A549 (cell line): ENCODE results near the gene TM9SF4. TPM values are rescaled to one million over a fixed set of nuclear protein-coding genes. Genes with fewer than 3 reads are reported as not detected.

Experiments used
- ATAC-seq, 2 experiments: fragments of 200-7000 bp in 1 of 2; fragments of >200 bp in 1 of 2; cut with Nextera tagmentation in 1 of 2; cut with Tn5 transposase in 1 of 2; 3 replicates each; pipeline versions ENCODE4 v1.8.0 to v1.9.1; 2018 to 2020; ENCODE audit warnings: mild to moderate bottlenecking in 1 of 2, moderate library complexity in 1 of 2
- CTCF ChIA-PET: fragments of 300-600 bp; sonication (Branson Sonifier 250); formaldehyde crosslinking; extraction: SDS; loops from one replicate; lab custom pipeline; 2021; ENCODE audit warnings: antibody characterized with exemption, inconsistent platforms; lab: Yijun Ruan, JAX
- POLR2A ChIA-PET: fragments of 350-600 bp; formaldehyde crosslinking; extraction: SDS; loops from one replicate; lab custom pipeline; 2021; ENCODE audit warnings: antibody characterized with exemption, inconsistent platforms; lab: Yijun Ruan, JAX
- DNase-seq, 2 experiments: peaks; one replicate each; pipeline versions ENCODE4 v3.0.0 to v3.0.0-alpha.2; 2011 to 2016; ENCODE audit warnings: low read depth in 1 of 2, low spot score in 1 of 2
- FAIRE-seq: peaks from 2 replicates; lab custom pipeline; 2011; peaks lifted over from hg19 to GRCh38; lab: Jason Lieb, UNC
- H3K27ac ChIP-seq, 2 experiments: fragments of >200 bp; sonication (Bioruptor Twin); formaldehyde crosslinking; 3 replicates each; pipeline ENCODE4 v1.5.1; 2016 to 2017
- H3K4me1 ChIP-seq: fragments of >200 bp; sonication (Bioruptor Twin); formaldehyde crosslinking; 3 replicates; pipeline ENCODE4 v1.6.1; 2016
- H3K4me2 ChIP-seq: fragments of >200 bp; sonication (Bioruptor Twin); formaldehyde crosslinking; 3 replicates; pipeline ENCODE4 v1.6.1; 2016
- H3K4me3 ChIP-seq: fragments of >200 bp; sonication (Bioruptor Twin); formaldehyde crosslinking; 3 replicates; pipeline ENCODE4 v1.5.1; 2016
- H3K9me3 ChIP-seq: fragments of >200 bp; sonication (Bioruptor Twin); formaldehyde crosslinking; 3 replicates; pipeline ENCODE4 v1.6.1; 2016
- BHLHE40 ChIP-seq: IDR thresholded peaks from 2 replicates; pipeline ENCODE4 v1.6.1; 2012; ENCODE audit warnings: low read depth, low read length, inconsistent platforms
- CBX2 ChIP-seq: fragments of 200-600 bp; sonication (generic); IDR thresholded peaks from 2 replicates; pipeline ENCODE4 v1.6.1; 2016; ENCODE audit warnings: low read depth, mild to moderate bottlenecking, borderline replicate concordance
- CEBPB ChIP-seq, 2 experiments: fragments of >200 bp in 1 of 2; sonication (Bioruptor Twin) in 1 of 2; formaldehyde crosslinking in 1 of 2; IDR thresholded peaks; 2 replicates each; pipeline ENCODE4 v1.6.1; 2012 to 2016
- CHD2 ChIP-seq: fragments of 150-350 bp; IDR thresholded peaks from 2 replicates; pipeline ENCODE4 v1.6.1; 2014; ENCODE audit warnings: low read length; ENCODE audit not compliant: partially characterized antibody
- CHD4 ChIP-seq: fragments of 200-600 bp; sonication (generic); IDR thresholded peaks from 2 replicates; pipeline ENCODE4 v1.6.1; 2016; ENCODE audit warnings: antibody characterized with exemption, mild to moderate bottlenecking, borderline replicate concordance
- E2F6 ChIP-seq: IDR thresholded peaks from 2 replicates; pipeline ENCODE4 v1.6.1; 2012; ENCODE audit warnings: low read depth, borderline replicate concordance
- ELK1 ChIP-seq: fragments of 150-350 bp; IDR thresholded peaks from 2 replicates; pipeline ENCODE4 v1.6.1; 2014; ENCODE audit warnings: low read depth, mild to moderate bottlenecking, low read length
- EP300 ChIP-seq, 2 experiments: fragments of >200 bp; sonication (Bioruptor Twin); formaldehyde crosslinking; IDR thresholded peaks; 2 replicates in 1 of 2; 3 replicates in 1 of 2; pipeline ENCODE4 v1.6.1; 2016 to 2017
- FOSB ChIP-seq: fragments of 250-450 bp; sonication (Bioruptor Pico); IDR thresholded peaks from 2 replicates; pipeline ENCODE4 v1.5.0; 2020; ENCODE audit warnings: mild to moderate bottlenecking, moderate library complexity
- FOSL2 ChIP-seq, 2 experiments: fragments of 450-650 bp in 1 of 2; fragments of >200 bp in 1 of 2; sonication (Bioruptor Twin) in 1 of 2; formaldehyde crosslinking; IDR thresholded peaks; 2 replicates each; pipeline versions ENCODE4 v1.5.0 to v1.6.1; 2016 to 2020; ENCODE audit warnings: mild to moderate bottlenecking in 1 of 2, moderate library complexity in 1 of 2
- GATA3 ChIP-seq: IDR thresholded peaks from 2 replicates; pipeline ENCODE4 v1.6.1; 2012; ENCODE audit warnings: borderline replicate concordance
- HDAC2 ChIP-seq: fragments of 200-600 bp; sonication (generic); IDR thresholded peaks from 2 replicates; pipeline ENCODE4 v1.6.1; 2016
- HES2 ChIP-seq: fragments of >200 bp; sonication (Bioruptor Twin); formaldehyde crosslinking; IDR thresholded peaks from 2 replicates; pipeline ENCODE4 v1.6.1; 2016
- HOXB13 ChIP-seq: fragments of 250-450 bp; sonication (Bioruptor Pico); IDR thresholded peaks from 2 replicates; pipeline ENCODE4 v1.5.0; 2020; ENCODE audit warnings: low read depth, mild to moderate bottlenecking, moderate library complexity
- HOXB5 ChIP-seq: fragments of 250-450 bp; sonication (Bioruptor Pico); IDR thresholded peaks from 2 replicates; pipeline ENCODE4 v1.5.0; 2020; ENCODE audit warnings: mild to moderate bottlenecking, moderate library complexity
- JUNB ChIP-seq: fragments of >200 bp; sonication (Bioruptor Twin); formaldehyde crosslinking; IDR thresholded peaks from 2 replicates; pipeline ENCODE4 v1.6.1; 2016
- KDM1A ChIP-seq: fragments of 200-600 bp; sonication (generic); IDR thresholded peaks from 2 replicates; pipeline ENCODE4 v1.6.1; 2016; ENCODE audit warnings: low read depth, mild to moderate bottlenecking
- KDM5A ChIP-seq: fragments of 200-600 bp; sonication (generic); IDR thresholded peaks from 2 replicates; pipeline ENCODE4 v1.6.1; 2016; ENCODE audit warnings: antibody characterized with exemption, mild to moderate bottlenecking
- MAFK ChIP-seq: fragments of 450-650 bp; IDR thresholded peaks from 2 replicates; pipeline ENCODE4 v1.6.1; 2014; ENCODE audit not compliant: partially characterized antibody
- MAX ChIP-seq: IDR thresholded peaks from 2 replicates; pipeline ENCODE4 v1.6.1; 2012
- MYC ChIP-seq: IDR thresholded peaks from 2 replicates; pipeline ENCODE4 v1.6.1; 2012; ENCODE audit warnings: mild to moderate bottlenecking, inconsistent platforms, low read length, improper control_type of control experiment, borderline replicate concordance
- NFE2L2 ChIP-seq: fragments of 150-350 bp; conservative IDR thresholded peaks from 2 replicates; pipeline ENCODE4 v1.6.1; 2014; ENCODE audit warnings: low read length
- NR3C1 ChIP-seq: fragments of >200 bp; sonication (Bioruptor Twin); formaldehyde crosslinking; IDR thresholded peaks from 3 replicates; pipeline ENCODE4 v1.6.1; 2017
- POLR2A ChIP-seq: IDR thresholded peaks from 2 replicates; pipeline ENCODE4 v1.6.1; 2012; ENCODE audit warnings: mild to moderate bottlenecking, low read length
- RAD21 ChIP-seq, 2 experiments: fragments of >200 bp in 1 of 2; sonication (Bioruptor Twin) in 1 of 2; formaldehyde crosslinking in 1 of 2; IDR thresholded peaks in 1 of 2; conservative IDR thresholded peaks in 1 of 2; 2 replicates in 1 of 2; 3 replicates in 1 of 2; pipeline ENCODE4 v1.6.1; 2012 to 2018; ENCODE audit warnings: inconsistent platforms in 1 of 2
- RARB ChIP-seq: fragments of 250-450 bp; sonication (Bioruptor Pico); IDR thresholded peaks from 2 replicates; pipeline ENCODE4 v1.8.0; 2021; ENCODE audit warnings: mild to moderate bottlenecking, moderate library complexity
- RCOR1 ChIP-seq: fragments of 150-350 bp; IDR thresholded peaks from 2 replicates; pipeline ENCODE4 v1.6.1; 2014; ENCODE audit warnings: antibody characterized with exemption, low read length, low read depth
- RNF2 ChIP-seq: fragments of 200-600 bp; sonication (generic); IDR thresholded peaks from 2 replicates; pipeline ENCODE4 v1.6.1; 2016; ENCODE audit warnings: low read depth, mild to moderate bottlenecking, antibody characterized with exemption, moderate library complexity, borderline replicate concordance
- SMC3 ChIP-seq: fragments of >200 bp; sonication (Bioruptor Twin); formaldehyde crosslinking; IDR thresholded peaks from 3 replicates; pipeline ENCODE4 v1.6.1; 2018; ENCODE audit warnings: inconsistent platforms
- SREBF2 ChIP-seq: fragments of 450-650 bp; IDR thresholded peaks from 2 replicates; pipeline ENCODE4 v1.6.1; 2014; ENCODE audit warnings: mild to moderate bottlenecking, moderate library complexity
- TP53 ChIP-seq: fragments of 250-450 bp; sonication (Bioruptor Pico); IDR thresholded peaks from 2 replicates; pipeline ENCODE4 v1.5.0; 2021; ENCODE audit warnings: mild to moderate bottlenecking, moderate library complexity
- ZNF302 ChIP-seq: fragments of 250-450 bp; sonication (Bioruptor Pico); IDR thresholded peaks from 2 replicates; pipeline ENCODE4 v1.9.0; 2021; ENCODE audit warnings: inconsistent platforms, mild to moderate bottlenecking, moderate library complexity
- WGBS: methylation state at CpG from one replicate; pipeline ENCODE4 v1.1.6; 2017; ENCODE audit errors: missing lambda C conversion rate; 5-methylcytosine and 5-hydroxymethylcytosine counted together
- polyA plus RNA-seq, 4 experiments: library from polyadenylated mRNA; depleted of rRNA in 3 of 4; stranded (reverse); fragments of >200 nt; fragmentation: RNase III in 1 of 4; extraction: RNeasy Plus Mini Kit Qiagen cat#74134 plus additional on column Dnase treatment in 1 of 4; gene quantifications; 2 replicates in 3 of 4; 3 replicates in 1 of 4; pipeline ENCODE4 v1.2.3, GENCODE V29; 2011 to 2017

Gene TM9SF4
- polyA plus RNA-seq, 2 of the 4 experiments (the other 2 are of a cell fraction): 52.3 to 60.0 TPM

GRCh38 chr20:32183947-32184635 is 74.6 kb downstream of the TM9SF4 start:
- H3K4me1 ChIP-seq: no peaks in the 10 kb centered on the region
- no peak overlapping the region for H3K27ac ChIP-seq
- no peaks in the 10 kb centered on the region for H3K9me3 ChIP-seq
- DNase-seq: no peak
- no peak for ATAC-seq
- no peak for TF ChIP-seq NFE2L2
- no peak for TF ChIP-seq CEBPB (IDR thresholded peaks at IDR 0.05)
- no peak for TF ChIP-seq ELK1
- no peak for TF ChIP-seq MAFK
- no peak for TF ChIP-seq SMC3
- TF ChIP-seq KDM1A: no peak
- TF ChIP-seq JUNB: no peak
- no peak for TF ChIP-seq MYC
- no peak for TF ChIP-seq FOSL2 (IDR thresholded peaks at IDR 0.05)
- TF ChIP-seq FOSL2 (CRISPR knock-in tag; IDR thresholded peaks at IDR 0.05): no peak
- TF ChIP-seq HOXB5: no peak
- TF ChIP-seq HES2: no peak
- no peak for TF ChIP-seq E2F6
- H3K4me3 ChIP-seq: no peak overlapping the region
- no peak overlapping the region for H3K4me2 ChIP-seq
- WGBS: 39% methylated on average over 4 of the region's 4 CpGs
- POLR2A ChIA-PET: no interaction called here
- no peak for FAIRE-seq
- CTCF ChIA-PET: interaction anchor here (0.7 kb wide), 1 partner anchor 273 kb away, joined by 3 read pairs; no protein-coding TSS in a partner anchor

GRCh38 chr20:32184961-32185603 is 75.6 kb downstream of the TM9SF4 start:
- H3K4me1 ChIP-seq: no peaks in the 10 kb centered on the region
- H3K4me3 ChIP-seq: no peak overlapping the region
- ATAC-seq: no peak
- no peak for DNase-seq
- TF ChIP-seq SMC3 (no peak), POLR2A (no peak), RARB (no peak), MAX (no peak), RAD21 (conservative IDR thresholded peaks at IDR 0.05 in 1 of 2, IDR thresholded peaks at IDR 0.05 in 1 of 2) (no peak), BHLHE40 (no peak), FOSB (CRISPR knock-in tag) (no peak), NR3C1 (no peak), CBX2 (no peak), KDM5A (no peak), EP300 (IDR thresholded peaks at IDR 0.05) (no peak), RNF2 (no peak)
- ChIA-PET POLR2A (no interaction called here), CTCF (interaction anchor here (0.7 kb wide), 1 partner anchor 274 kb away, joined by 3 read pairs; no protein-coding TSS in a partner anchor)
- no peak overlapping the region for H3K4me2 ChIP-seq
- no peak overlapping the region for H3K27ac ChIP-seq
- no peaks in the 10 kb centered on the region for H3K9me3 ChIP-seq
- 64% methylated on average over 10 of the region's 10 CpGs for WGBS
- no peak for FAIRE-seq

GRCh38 chr20:32186506-32186905 is 77.0 kb downstream of the TM9SF4 start:
- DNase-seq (no peak), FAIRE-seq (no peak), ATAC-seq (no peak)
- H3K4me1 ChIP-seq: no peaks in the 10 kb centered on the region
- 90% methylated on average over 1 of the region's 1 CpG for WGBS
- no peak overlapping the region for H3K27ac ChIP-seq
- TF ChIP-seq HDAC2 (no peak), GATA3 (no peak), MAX (no peak), EP300 (IDR thresholded peaks at IDR 0.05) (no peak), ZNF302 (no peak), JUNB (no peak), SREBF2 (no peak), CBX2 (no peak), TP53 (CRISPR knock-in tag) (no peak), HOXB13 (CRISPR knock-in tag) (no peak), FOSL2 (IDR thresholded peaks at IDR 0.05) (no peak), FOSL2 (CRISPR knock-in tag; IDR thresholded peaks at IDR 0.05) (no peak), RCOR1 (no peak), CHD4 (no peak), CHD2 (no peak), POLR2A (no peak), KDM5A (no peak)
- no peak overlapping the region for H3K4me3 ChIP-seq
- no peak overlapping the region for H3K4me2 ChIP-seq
- H3K9me3 ChIP-seq: no peaks in the 10 kb centered on the region
- CTCF ChIA-PET: no interaction called here
- POLR2A ChIA-PET: no interaction called here
